Umbilical cord (tissue), 2 donors: ENCODE data around the gene BRICD5. TPM values are rescaled to one million over a fixed set of nuclear protein-coding genes. Genes with fewer than 3 reads are reported as not detected.

Source experiments
- DNase-seq: peaks from one replicate; pipeline ENCODE4 v3.0.0-alpha.2; 2015; ENCODE audit warnings: low spot score
- total RNA-seq: library from RNA; depleted of rRNA; stranded (reverse); fragments of >200 nt; gene quantifications from one replicate; pipeline ENCODE4 v1.2.3, GENCODE V29; 2014; ENCODE audit warnings: low replicate concordance; ENCODE audit not compliant: insufficient read depth

Gene BRICD5
- total RNA-seq, 1 donor from 2014 or later, result 3.6 TPM

DNA sequence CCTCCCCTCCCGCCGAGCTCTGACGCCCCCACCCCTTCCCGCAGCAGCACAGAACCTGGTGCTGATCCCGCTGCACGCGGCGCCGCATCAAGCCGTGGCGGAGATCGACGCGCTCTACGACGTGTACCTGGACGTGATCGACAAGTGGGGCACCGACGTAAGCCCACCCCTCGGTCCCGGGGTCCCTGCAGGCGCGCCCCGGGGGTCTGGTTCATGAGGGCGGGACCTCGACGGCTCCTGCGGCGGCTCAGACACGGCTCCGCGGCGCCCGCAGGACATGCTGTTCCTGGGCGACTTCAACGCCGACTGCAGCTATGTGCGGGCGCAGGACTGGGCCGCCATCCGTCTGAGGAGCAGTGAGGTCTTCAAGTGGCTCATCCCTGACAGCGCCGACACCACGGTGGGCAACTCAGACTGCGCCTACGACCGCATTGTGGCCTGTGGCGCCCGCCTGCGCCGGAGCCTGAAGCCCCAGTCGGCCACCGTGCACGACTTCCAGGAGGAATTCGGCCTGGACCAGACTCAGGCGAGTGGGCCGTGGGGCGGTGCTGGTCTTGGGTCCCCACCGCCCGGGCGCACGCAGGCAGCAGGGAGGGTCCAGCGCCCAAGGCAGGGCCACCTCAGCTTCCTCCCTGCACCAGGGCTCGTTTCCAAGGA, 27.0 kb upstream of the BRICD5 start:
- DNase-seq, result no peak

DNA sequence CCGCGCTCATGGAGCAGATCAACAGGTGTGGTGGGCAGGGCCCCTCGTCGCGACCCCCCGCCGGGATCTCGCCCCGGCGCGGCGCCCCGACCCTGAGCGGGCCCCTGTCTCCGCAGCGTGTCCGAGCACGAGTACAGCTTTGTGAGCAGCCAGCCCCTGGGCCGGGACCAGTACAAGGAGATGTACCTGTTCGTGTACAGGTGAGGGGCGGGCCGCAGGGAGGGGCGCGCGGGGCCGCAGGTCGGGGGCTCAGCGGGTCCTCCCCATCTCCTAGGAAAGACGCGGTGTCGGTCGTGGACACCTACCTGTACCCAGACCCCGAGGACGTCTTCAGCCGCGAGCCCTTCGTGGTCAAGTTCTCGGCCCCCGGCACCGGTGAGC, 26.4 kb upstream of the BRICD5 start:
- DNase-seq, result no peak

DNA sequence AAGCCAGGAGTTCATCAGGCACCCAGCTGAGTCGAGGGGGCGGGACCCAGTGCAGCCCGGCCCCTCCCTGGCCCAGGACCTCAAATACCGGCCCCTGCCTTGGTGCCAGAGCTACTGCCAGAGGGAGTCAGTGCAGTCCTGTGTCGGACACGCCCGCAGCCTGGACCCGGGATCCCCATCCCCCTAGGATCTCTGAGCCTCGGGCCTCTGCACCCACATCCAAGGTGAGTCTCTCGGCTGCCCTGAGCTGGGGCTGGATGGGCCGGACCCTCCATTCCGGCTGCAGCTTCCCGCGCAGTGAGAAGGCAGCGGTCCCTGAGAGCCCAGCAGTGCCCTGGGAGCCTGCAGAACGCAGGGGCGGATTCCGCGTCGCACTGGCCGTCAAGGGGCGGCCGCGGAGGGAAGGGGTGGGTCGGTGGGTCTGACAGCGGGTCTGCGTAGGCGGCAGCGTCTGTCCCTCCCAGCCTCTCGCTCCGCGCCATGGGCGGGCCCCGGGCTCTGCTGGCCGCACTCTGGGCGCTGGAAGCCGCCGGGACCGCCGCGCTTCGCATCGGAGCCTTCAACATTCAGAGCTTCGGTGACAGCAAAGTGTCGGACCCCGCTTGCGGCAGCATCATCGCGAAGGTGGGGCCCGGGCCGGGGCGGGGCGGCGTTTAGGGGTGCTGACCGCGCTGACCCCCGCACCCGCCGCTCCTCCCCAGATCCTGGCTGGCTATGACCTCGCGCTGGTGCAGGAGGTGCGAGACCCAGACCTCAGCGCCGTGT, 25.9 kb upstream of the BRICD5 start, which contains the start of gene DNASE1L2:
Gene DNASE1L2, plus strand, starts transcription at position 108 of the 765 bp plus-strand sequence. Its CDS starts 373 bp downstream, at position 481.
- DNase-seq, result no peak

DNA sequence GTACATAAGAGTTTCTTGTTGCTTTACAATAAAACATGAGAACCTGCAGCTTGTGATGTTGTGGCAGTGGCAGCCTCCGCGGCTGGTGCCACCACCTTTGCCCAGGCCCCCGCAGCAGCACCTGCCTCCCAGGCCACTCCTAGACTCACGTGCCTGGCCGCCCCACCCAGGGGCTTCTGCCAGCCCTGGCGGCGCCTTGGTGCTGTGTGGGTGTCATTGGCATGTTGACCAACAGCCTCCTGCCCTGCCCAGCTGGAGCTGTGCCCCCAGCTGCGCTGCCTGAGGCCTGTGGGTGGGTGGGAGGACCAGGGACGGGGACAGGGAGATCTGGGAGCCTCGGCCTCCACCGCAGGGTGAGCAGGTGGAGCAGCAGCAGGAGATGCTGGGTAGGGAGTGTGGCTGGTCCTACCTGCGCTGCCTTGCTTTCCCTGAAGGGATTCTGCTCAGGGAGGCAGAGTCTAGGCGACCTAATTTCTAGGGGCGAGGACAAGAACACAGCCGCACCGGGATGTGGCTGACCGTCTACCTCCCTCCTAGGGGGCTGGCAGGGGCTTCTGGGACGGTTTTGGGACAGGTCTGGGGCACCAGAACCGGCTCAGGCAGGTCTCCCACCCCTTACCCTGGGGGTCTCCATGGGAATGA, 25.2 kb upstream of the BRICD5 start:
- DNase-seq, result no peak

DNA sequence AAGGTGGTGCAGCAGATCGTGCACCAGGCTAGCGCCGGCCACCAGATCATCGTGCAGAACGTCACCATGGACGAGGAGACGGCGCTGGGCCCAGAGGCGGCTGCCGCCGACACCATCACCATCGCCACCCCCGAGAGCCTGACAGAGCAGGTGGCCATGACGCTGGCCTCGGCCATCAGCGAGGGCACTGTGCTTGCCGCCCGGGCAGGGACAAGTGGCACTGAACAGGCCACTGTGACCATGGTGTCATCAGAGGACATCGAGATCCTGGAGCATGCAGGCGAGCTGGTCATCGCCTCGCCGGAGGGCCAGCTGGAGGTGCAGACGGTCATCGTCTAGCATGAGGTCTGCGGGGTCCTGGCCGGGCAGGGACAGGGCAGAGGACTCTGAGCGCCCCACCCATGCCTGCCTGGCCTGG, 24.6 kb upstream of the BRICD5 start:
- DNase-seq, result no peak

DNA sequence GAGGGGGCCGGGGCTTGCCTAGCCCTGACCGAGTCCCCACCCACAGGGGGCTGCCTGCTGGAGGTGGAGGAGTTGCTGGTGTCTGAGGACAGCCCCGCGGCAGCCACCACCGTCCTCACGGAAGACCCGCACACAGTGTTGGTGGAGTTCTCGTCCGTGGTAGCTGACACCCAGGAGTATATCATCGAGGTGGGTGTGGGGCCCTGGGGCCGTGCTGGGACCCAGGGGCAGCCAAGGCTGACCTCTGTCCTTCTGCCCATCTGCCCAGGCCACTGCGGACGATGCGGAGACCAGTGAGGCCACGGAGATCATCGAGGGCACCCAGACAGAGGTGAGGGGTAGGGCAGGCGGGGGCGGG, 24.1 kb upstream of the BRICD5 start:
- DNase-seq, result no peak

DNA sequence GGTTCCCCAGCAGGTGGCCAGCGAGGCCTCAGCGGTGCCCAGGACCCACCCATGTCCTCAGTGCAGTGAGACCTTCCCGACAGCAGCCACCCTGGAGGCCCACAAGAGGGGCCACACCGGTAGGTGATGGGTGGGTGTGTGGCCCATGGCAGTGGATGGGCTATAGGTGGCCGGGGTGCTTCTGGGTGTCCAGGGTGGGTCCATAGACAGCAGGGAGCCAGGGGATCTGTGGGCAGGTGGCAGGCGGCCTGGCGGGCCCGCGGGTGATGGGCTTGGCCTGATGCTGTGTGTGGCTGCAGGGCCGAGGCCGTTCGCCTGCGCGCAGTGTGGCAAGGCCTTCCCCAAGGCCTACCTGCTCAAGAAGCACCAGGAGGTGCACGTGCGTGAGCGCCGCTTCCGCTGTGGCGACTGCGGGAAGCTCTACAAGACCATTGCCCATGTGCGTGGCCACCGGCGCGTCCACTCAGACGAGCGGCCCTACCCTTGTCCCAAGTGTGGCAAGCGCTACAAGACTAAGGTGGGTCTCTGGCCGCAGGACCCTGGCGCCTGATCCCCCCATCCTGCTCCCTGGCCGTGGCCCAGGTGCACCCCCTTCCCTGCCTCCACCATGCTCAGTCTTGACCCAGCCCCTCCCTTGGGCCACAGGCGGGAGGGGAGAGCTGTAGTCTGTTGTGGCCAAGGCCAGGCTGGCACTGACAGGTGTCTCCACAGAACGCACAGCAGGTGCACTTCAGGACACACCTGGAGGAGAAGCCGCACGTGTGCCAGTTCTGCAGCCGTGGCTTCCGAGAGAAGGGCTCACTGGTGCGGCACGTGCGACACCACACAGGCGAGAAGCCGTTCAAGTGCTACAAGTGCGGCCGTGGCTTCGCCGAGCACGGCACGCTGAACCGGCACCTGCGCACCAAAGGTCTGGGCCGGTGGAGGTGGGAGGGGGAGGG, 23.5 kb upstream of the BRICD5 start:
- no peak for DNase-seq

DNA sequence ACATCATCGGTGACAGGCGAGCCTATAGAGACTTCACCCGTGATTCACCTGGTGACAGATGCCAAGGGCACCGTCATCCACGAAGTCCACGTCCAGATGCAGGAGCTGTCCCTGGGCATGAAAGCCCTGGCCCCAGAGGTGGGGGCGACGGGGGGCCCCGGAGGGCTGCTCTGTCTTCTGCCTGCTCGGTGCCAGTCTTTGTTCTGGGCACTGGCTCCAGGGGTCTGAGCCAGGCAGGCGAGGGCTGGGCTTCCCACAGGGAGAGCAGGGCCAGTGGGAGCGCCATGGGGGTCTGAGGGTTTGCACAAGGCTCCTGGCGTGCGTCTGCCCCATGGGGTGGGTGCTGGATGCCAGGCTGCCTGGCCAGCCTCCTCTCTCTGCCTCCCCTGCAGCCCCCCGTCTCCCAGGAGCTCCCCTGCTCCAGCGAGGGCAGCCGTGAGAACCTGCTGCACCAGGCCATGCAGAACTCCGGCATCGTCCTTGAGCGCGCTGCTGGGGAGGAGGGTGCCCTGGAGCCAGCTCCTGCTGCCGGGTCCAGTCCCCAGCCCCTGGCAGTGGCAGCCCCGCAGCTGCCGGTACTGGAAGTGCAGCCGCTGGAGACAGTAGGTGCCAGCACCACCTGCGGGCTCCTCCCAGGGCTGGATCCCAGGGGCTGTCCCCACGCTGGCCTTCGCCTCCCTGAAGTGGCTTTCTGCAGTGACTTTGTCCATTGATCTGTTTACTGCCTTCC, 22.5 kb upstream of the BRICD5 start:
- DNase-seq, result no peak

DNA sequence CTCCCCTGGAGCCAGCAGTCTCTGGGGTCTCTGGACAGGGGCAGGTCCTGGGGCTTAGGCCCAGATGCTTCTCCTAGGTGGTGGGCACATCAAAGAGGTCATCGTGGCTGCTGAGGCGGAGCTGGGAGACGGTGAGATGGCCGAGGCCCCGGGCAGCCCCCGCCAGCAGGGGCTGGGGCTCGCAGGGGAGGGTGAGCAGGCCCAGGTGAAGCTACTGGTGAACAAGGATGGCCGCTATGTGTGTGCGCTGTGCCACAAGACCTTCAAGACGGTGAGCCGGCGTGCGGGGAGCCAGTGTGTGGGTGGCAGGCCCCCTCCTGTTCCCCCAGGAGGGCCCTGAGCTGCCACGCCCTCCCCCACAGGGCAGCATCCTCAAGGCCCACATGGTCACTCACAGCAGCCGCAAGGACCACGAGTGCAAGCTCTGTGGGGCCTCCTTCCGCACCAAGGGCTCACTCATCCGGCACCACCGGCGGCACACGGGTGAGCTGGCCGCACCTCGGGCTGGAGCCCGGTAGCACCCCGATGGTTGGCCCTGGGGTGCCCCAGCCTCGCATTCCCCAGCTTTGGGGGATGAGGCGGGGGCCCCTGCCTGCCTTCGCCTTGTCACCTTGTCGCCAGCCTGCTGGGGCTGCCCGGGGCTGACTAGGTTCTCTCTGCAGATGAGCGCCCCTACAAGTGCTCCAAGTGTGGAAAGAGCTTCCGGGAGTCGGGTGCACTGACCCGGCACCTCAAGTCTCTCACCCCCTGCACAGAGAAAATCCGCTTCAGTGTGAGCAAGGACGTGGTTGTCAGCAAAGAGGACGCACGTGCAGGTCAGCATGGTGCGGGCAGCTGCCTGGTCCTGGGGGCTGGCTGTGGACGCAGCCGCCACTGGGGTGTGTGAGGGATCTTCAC, 21.7 kb upstream of the BRICD5 start:
- DNase-seq, result no peak

DNA sequence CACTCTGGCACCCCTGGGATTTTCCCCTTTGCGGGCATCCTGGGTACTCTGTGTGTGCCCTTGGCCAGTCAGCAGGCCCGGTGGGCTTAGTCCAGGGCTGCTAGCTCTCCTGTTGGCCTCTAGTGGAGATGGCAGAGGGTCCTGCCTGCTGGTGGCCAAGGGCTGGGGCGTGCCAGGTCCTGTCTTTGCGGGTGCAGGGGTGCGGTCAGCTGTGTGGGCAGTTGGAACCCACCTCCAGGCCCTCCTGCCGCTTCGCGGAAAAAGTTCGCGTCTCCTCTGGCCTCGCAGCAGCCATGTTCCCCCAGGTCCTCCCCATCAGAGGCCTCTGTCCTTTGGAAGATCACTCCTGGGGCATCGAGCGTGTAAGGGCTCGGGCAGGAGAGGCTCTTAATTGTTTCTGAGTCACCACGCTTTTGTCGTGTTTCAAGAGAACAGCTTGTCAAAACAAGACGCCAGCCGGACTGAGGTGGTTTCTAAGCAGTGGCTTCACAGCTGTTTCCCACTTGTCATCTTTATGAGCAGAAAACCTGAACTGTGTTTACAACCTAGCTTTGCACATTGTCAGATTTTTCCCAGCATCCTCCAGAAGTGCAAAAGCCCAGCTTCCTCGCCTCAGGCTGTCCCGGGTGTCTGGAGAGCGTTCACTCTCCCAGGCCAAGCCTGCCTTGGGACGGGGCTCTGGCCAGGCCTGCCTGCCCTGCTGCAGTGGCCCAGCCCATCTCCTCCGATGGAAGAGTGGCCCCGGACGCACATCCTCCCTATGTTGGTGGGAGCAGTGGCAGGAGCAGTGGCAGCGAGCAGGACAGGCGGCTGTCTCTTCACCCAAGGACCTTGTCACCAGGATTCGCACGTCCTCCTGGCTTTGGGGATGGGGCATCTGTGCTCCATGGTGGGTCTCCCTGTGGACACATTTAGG, 20.6 kb upstream of the BRICD5 start:
- DNase-seq, result no peak

DNA sequence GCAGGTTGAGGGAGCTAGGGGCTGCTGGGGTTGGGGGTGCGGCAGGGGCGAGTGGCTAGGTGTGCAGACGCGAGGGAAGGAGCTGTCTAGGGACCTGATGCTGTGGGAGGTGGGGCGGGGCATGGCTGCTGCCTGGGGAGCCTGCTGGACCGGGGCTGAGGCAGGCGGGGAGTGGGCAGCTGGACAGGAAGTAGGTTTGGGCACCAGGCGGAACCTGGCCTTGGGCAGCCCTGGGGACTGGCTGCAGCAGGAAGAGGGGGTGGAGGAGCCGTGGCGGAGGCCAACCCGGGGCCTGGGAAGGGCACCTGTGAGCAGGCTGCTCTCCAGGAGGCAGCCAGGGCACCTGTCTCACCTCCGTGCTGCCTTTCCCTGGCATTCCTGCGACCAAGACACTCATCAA, 19.7 kb upstream of the BRICD5 start:
- DNase-seq, result no peak

DNA sequence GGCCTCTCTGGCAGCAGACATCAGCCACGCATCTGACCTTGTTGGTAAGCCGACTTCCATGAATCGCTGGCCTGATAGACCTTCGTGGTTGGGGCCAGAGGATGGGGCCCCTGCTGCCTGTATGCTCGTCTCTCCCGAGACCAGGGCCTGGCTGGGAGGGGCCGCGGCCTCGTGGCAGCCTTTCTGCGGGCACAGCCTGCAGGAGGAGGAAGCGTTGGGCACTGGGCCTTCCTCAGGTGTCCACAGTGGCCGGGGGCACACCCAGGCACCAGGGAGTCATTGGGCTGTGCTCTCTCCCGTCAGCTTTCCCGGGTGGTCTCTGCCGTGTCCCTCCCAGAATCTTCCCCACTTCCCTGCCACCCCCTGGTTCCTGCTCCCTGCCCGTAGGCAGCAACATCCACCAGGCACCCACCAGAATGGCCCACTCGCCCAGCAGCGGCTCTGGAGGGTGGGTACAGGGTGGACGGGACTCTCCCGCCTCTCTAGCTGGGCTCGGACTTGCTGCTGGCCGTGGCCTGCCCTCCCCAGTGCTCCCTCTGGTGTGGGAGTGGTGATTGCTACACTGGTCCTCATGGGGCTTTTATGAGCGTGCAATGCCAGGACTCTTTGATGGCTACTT, 19.1 kb upstream of the BRICD5 start:
- DNase-seq, result no peak

DNA sequence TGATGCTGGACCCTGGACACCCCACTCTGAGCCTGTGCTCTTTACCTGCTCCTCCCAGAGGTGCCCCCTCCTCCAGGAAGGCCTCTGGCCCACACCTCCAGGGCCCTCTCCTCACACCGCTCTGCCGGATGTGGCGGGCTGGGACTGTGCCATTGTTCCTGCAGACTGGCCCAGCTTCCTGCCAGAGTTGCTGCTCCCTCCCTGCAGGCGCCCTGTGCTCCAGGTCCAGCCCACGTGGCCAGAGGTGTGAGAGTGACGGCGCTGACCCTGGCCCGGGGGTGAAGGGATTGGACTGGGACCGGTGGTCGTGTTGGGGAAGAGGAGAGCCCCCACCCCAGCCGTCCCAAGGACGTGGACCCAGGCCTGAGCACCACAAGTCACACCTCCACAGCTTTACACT, 18.4 kb upstream of the BRICD5 start:
- no peak for DNase-seq

DNA sequence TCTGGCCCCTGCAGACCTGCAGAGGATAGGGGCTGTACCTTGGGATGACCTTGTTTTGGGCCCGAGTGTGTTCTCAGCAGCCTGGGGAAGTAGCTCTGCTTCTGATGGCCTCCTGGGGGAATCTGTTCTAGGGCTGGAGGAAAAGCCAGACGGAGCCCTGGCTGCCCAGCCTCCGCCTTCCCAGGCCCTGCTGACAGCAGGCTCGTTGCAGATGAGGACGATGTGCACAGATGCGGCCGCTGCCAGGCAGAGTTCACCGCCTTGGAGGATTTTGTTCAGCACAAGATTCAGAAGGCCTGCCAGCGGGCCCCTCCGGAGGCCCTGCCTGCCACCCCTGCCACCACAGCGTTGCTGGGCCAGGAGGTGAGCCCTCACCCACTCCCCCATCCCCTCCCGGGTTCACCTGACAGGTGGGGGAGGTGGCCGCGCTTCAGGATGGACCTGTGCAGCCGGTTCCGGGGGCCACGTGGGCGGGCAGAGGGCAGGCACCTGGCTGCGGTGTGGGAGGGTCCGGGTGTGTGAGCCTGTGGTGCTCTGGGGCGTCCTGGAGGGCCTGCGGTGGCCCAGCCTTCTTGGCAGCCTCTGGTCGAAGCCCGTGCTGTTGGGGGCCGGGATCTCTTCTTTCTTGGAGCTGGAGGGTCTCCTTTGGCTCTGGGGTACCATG, 17.6 kb upstream of the BRICD5 start:
- DNase-seq, result no peak

DNA sequence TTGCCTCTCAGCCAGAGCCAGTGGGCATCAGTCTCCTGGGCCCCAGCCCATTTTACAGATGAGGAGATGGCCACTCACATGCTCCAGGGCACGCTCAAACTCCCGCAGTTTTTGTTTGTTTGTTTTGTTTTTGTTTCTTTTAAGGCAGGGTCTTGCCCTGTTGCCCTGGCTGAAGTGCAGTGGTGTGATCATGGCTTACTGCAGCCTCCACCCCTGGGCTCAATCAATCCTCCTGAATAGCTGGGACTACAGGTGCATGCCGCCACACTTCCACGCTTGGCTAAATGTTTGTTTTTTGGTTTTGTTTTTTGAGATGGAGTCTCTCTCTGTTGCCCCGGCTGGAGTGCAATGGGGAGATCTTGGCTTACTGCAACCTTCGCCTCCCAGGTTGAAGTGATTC, 16.3 kb upstream of the BRICD5 start:
- no peak for DNase-seq

DNA sequence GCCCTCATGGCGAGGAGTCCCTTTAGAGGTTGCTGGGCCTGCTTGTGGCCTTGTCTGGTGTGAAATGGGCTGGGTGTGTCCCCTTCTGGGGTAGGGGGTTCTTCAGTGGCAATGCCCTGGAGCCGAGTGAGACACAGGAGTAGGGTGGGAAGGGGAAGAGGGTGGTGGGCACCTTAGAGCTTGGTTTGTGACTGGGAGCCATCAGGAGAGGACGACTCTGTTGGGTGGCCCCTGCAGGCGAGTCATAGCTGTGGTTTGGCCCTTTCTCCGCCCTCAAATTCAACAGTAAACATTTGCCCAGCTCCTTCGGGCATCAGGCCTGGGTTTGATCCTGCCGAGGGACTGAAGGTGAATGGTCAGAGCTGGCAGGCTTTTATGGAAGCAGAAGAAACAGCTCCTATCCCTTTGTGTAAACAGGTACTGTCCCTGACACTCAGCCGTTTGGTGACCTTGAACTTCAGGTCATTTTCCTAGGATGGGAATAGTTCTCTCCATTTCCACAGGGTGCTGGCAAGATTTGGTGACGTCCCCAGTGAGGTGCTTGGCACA, 15.7 kb upstream of the BRICD5 start:
- no peak for DNase-seq

DNA sequence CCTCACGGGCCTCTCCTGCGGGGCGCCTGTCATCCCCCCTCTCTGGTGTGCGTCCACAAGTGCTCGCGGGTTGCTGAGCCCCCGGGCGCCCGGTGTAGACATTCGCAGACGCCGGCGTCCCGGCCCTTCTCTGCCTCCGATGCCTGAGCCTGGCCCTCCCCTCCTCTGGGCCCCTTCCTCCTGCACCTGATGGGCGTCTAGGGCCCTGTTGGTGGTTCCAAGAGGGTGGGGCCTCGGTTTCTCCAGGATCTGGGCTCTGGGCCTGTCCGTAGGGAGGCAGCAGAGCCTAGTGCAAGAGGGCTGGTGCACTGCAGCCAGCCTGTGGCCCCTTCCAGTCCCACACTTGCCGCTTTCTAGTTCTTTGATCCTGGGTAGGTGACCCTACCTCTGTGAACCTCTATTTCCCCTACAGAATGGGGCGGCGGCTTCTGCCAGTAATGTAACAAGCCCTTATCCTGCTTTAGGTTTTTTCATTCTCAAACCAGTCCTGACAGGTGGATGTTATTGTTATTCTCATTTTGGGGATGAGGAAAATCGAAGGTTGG, 13.4 kb upstream of the BRICD5 start:
- DNase-seq, result peak; percentile 44
